T-helper 2 cell treated with Interferon-gamma antibody and Interleukin-4, amounts not matched to agents 5 μg/mL and 100 μg/mL, for 36 hours (primary cell): ENCODE measurements around the gene FAM118B.
"Not testable (repeated sequence)": the region's sequence is repeated elsewhere in the genome, so short reads cannot be mapped to it uniquely, and the experiment has no call there.

Experiments used
- DNase-seq: peaks from one replicate; pipeline ENCODE4 v3.0.0; 2021; ENCODE audit warnings: low spot score
- H3K27ac Mint-ChIP-seq: one replicate; pipeline ENCODE4 v1.8.0; 2021; ENCODE audit warnings: mild to moderate bottlenecking, mixed read lengths
- H3K27me3 Mint-ChIP-seq: one replicate; pipeline ENCODE4 v1.8.0; 2021; ENCODE audit warnings: low read depth, mixed read lengths
- H3K36me3 Mint-ChIP-seq: one replicate; pipeline ENCODE4 v1.8.0; 2021; ENCODE audit warnings: low read depth, mixed read lengths
- H3K4me1 Mint-ChIP-seq: one replicate; pipeline ENCODE4 v1.8.0; 2021; ENCODE audit warnings: low read depth, mixed read lengths
- H3K4me3 Mint-ChIP-seq: one replicate; pipeline ENCODE4 v1.8.0; 2022; ENCODE audit warnings: mild to moderate bottlenecking, moderate library complexity, mixed read lengths
- H3K9me3 Mint-ChIP-seq: one replicate; pipeline ENCODE4 v1.8.0; 2021; ENCODE audit warnings: mixed read lengths

FAM118B gene

GRCh38 chr11:126282736-126283591, 71.4 kb downstream of the FAM118B start, which contains the start of gene TIRAP:
TIRAP (plus strand) TSS chr11:126283093; CDS start chr11:126290895, 7,802 bp downstream.
- no peaks in the 10 kb centered on the region for H3K27me3 Mint-ChIP-seq
- H3K4me3 Mint-ChIP-seq, result peak within 1 kb of the TSS; percentile 97
- no peaks in the 10 kb centered on the region for H3K9me3 Mint-ChIP-seq
- DNase-seq, result peak; percentile 62
- H3K27ac Mint-ChIP-seq, result peak within 1 kb of the TSS; percentile 87
- peaks cover 11% of the 10 kb centered on the region for H3K36me3 Mint-ChIP-seq
- peaks cover 36% of the 10 kb centered on the region for H3K4me1 Mint-ChIP-seq

- H3K36me3 Mint-ChIP-seq, result peaks cover 13% of the 10 kb centered on the region
- peaks cover 30% of the 10 kb centered on the region for H3K4me1 Mint-ChIP-seq
- peak overlapping the region; percentile 50 for H3K4me3 Mint-ChIP-seq
- H3K9me3 Mint-ChIP-seq, result no peaks in the 10 kb centered on the region
- peak; percentile 69 for DNase-seq
- peak overlapping the region; percentile 19 for H3K27ac Mint-ChIP-seq
- H3K27me3 Mint-ChIP-seq, result no peaks in the 10 kb centered on the region
These were observed 73.2 kb downstream of the FAM118B start for GRCh38 chr11:126284829-126285228.

GRCh38 chr11:126288237-126288636, 76.7 kb downstream of the FAM118B start:
- DNase-seq, result no peak
- H3K4me3 Mint-ChIP-seq, result no peak overlapping the region
- no peaks in the 10 kb centered on the region for H3K27me3 Mint-ChIP-seq
- H3K27ac Mint-ChIP-seq, result no peak overlapping the region
- peaks cover 16% of the 10 kb centered on the region for H3K36me3 Mint-ChIP-seq
- no peaks in the 10 kb centered on the region for H3K9me3 Mint-ChIP-seq
- H3K4me1 Mint-ChIP-seq, result peaks cover 11% of the 10 kb centered on the region

DNA sequence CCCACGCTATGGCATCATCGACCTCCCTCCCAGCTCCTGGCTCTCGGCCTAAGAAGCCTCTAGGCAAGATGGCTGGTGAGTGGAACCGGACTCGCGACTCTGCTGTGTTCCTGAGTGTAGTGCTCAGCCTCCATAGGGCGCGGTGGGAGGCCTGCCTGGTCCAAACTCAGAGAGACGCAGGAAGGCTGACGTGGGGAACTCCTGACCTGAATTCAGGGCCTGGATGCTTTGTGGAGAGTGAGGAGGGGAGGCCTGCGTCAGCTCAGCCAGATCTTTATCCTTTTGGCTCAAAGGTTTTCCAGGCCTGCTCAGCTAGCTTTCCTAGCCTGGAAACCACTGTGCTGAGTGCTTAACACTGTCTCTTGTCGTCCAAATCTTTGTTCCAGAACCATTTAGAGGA, 79.3 kb downstream of the FAM118B start:
- Mint-ChIP-seq H3K27me3 (no peaks in the 10 kb centered on the region), H3K4me1 (no peaks in the 10 kb centered on the region), H3K36me3 (peaks cover 24% of the 10 kb centered on the region), H3K27ac (no peak overlapping the region), H3K4me3 (no peak overlapping the region), H3K9me3 (no peaks in the 10 kb centered on the region)
- DNase-seq, result no peak

GRCh38 chr11:126293726-126294125, 82.1 kb downstream of the FAM118B start:
- no peaks in the 10 kb centered on the region for H3K9me3 Mint-ChIP-seq
- H3K27me3 Mint-ChIP-seq, result no peaks in the 10 kb centered on the region
- peaks cover 24% of the 10 kb centered on the region for H3K36me3 Mint-ChIP-seq
- peaks cover 2% of the 10 kb centered on the region for H3K4me1 Mint-ChIP-seq
- H3K4me3 Mint-ChIP-seq, result no peak overlapping the region
- no peak overlapping the region for H3K27ac Mint-ChIP-seq
- DNase-seq, result no peak

- Mint-ChIP-seq H3K27me3 (no peaks in the 10 kb centered on the region), H3K9me3 (no peaks in the 10 kb centered on the region), H3K27ac (peak overlapping the region; percentile 55), H3K36me3 (peaks cover 20% of the 10 kb centered on the region), H3K4me3 (no peak overlapping the region), H3K4me1 (peaks cover 2% of the 10 kb centered on the region)
- no peak for DNase-seq
These were observed 85.4 kb downstream of the FAM118B start for GRCh38 chr11:126297004-126297403.

GRCh38 chr11:126303623-126304456, 92.3 kb downstream of the FAM118B start, which contains the start of gene DCPS:
DCPS (plus strand) TSS chr11:126304060; CDS start chr11:126304081, 21 bp downstream.
- H3K27ac Mint-ChIP-seq, result peak within 1 kb of the TSS; percentile 97
- H3K4me3 Mint-ChIP-seq, result peak within 1 kb of the TSS; percentile 98
- no peaks in the 10 kb centered on the region for H3K27me3 Mint-ChIP-seq
- H3K36me3 Mint-ChIP-seq, result peaks cover 35% of the 10 kb centered on the region
- peak; percentile 93 for DNase-seq
- H3K4me1 Mint-ChIP-seq, result peaks cover 22% of the 10 kb centered on the region
- H3K9me3 Mint-ChIP-seq, result no peaks in the 10 kb centered on the region

DNA sequence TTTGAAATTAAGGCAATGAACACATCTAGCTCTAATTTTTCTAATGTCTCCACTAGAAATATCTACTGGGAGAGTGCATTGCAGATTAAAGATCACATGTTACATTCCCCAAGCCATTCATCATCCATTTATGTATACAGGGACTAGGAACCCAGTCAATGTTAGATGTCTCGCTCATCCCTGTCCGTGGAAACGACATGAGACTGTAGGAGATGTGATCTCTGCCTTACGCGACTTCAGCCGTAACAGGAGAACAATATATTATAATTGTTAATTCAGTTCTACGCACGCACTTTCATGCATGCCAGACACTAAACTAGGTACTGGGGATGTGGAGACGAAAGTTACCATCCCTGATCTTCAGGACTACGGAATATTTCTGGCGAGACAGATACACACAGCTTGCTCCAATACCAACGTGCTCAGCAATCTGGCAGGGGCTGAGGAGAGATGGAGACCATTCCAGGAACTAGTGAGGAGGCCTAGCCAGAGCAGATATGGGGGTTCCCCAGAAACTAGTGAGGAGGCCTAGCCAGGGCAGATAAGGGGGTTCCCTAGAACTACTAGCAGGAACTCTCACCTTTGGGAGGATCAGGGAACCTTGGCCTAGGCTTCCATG, 93.0 kb downstream of the FAM118B start:
- no peaks in the 10 kb centered on the region for H3K27me3 Mint-ChIP-seq
- H3K4me3 Mint-ChIP-seq, result peak overlapping the region; percentile 98
- no peaks in the 10 kb centered on the region for H3K9me3 Mint-ChIP-seq
- H3K27ac Mint-ChIP-seq, result peak overlapping the region; percentile 97
- peaks cover 32% of the 10 kb centered on the region for H3K36me3 Mint-ChIP-seq
- H3K4me1 Mint-ChIP-seq, result peaks cover 22% of the 10 kb centered on the region
- DNase-seq, result no peak

DNA sequence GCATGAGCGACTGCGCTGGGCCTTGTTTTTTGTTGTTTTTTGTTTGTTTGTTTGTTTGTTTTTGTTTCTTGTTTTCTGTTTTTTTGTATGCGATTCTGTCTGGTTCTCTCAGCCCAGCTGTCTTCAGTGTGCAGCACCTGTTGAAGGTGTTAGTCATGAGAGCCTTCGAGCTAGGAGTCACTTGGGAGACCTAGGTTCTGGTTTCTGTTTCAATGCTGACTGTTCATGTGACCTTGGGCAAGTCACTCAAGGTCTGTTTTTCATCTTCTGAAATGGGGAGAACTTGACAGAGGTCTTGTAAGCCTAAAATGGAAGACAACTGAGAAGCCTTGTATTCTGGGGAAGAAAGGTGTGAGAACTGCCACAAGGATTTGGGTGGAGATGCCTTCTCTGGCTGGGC, 94.1 kb downstream of the FAM118B start:
- no peaks in the 10 kb centered on the region for H3K9me3 Mint-ChIP-seq
- no peaks in the 10 kb centered on the region for H3K27me3 Mint-ChIP-seq
- H3K4me1 Mint-ChIP-seq, result peaks cover 27% of the 10 kb centered on the region
- H3K36me3 Mint-ChIP-seq, result peaks cover 39% of the 10 kb centered on the region
- peak overlapping the region; percentile 82 for H3K27ac Mint-ChIP-seq
- peak overlapping the region; percentile 71 for H3K4me3 Mint-ChIP-seq
- no peak for DNase-seq

GRCh38 chr11:126307706-126308105, 96.1 kb downstream of the FAM118B start:
- H3K4me3 Mint-ChIP-seq, result no peak overlapping the region

GRCh38 chr11:126308271-126308671, 96.7 kb downstream of the FAM118B start:
- no peak for DNase-seq
- Mint-ChIP-seq H3K4me1 (peaks cover 30% of the 10 kb centered on the region), H3K9me3 (no peaks in the 10 kb centered on the region), H3K27ac (no peak overlapping the region), H3K4me3 (no peak overlapping the region), H3K36me3 (peaks cover 46% of the 10 kb centered on the region), H3K27me3 (no peaks in the 10 kb centered on the region)

More at GRCh38 chr11:126307706-126308105, 96.1 kb downstream of the FAM118B start:
- no peak for DNase-seq
- no peaks in the 10 kb centered on the region for H3K27me3 Mint-ChIP-seq
- no peaks in the 10 kb centered on the region for H3K9me3 Mint-ChIP-seq
- H3K4me1 Mint-ChIP-seq, result peaks cover 32% of the 10 kb centered on the region
- peaks cover 46% of the 10 kb centered on the region for H3K36me3 Mint-ChIP-seq
- H3K27ac Mint-ChIP-seq, result no peak overlapping the region

DNA sequence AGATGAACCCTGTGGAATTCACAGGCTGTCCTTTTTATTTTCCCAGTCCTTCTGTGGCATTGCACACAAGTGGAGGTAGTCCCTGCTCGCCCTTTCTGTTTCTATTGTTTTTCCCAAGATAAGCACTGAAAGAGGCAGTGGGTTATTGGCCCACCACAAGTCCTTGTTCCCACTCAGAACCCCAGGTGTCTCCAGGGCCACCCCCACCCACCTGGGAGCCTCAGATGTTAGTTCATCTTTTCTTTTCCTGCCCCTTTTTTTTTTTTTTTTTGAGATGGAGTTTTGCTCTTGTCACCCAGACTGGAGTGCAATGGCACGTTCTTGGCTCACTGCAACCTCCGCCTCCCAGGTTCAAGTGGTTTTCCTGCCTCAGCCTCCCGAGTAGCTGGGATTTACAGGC, 97.2 kb downstream of the FAM118B start:
- peaks cover 46% of the 10 kb centered on the region for H3K36me3 Mint-ChIP-seq
- H3K4me1 Mint-ChIP-seq, result peaks cover 27% of the 10 kb centered on the region
- H3K27me3 Mint-ChIP-seq, H3K9me3 Mint-ChIP-seq, DNase-seq, H3K4me3 Mint-ChIP-seq, H3K27ac Mint-ChIP-seq: not testable (repeated sequence)

GRCh38 chr11:126310200-126310991, 98.8 kb downstream of the FAM118B start:
- Mint-ChIP-seq H3K27ac (peak overlapping the region; percentile 34), H3K4me3 (no peak overlapping the region), H3K9me3 (no peaks in the 10 kb centered on the region), H3K27me3 (no peaks in the 10 kb centered on the region), H3K4me1 (peaks cover 24% of the 10 kb centered on the region), H3K36me3 (peaks cover 48% of the 10 kb centered on the region)
- DNase-seq, result peak; percentile 57
